ENCODE results near the gene HIRA.

GRCh38 chr22:19355413-19356157 is 75.9 kb downstream of the HIRA start:
- TF ChIP-seq POLR2A (IDR thresholded peaks at IDR 0.05): no peak
- TF ChIP-seq CTCF (IDR thresholded peaks at IDR 0.05): no peak
